Prostate gland (tissue), 2 donors: Measurements from ENCODE around the gene SCN5A.

Experiments
- CTCF ChIP-seq, 4 experiments: fragments of 200-600 bp in 2 of 4; fragments of 450-650 bp in 2 of 4; sonication (generic) in 2 of 4; IDR thresholded peaks; 1 replicate in 3 of 4; 2 replicates in 1 of 4; pipeline ENCODE4 v1.5.1; 2016 to 2019; ENCODE audit warnings: antibody characterized with exemption in 4 of 4, mild to moderate bottlenecking in 2 of 4, moderate library complexity in 2 of 4
- POLR2A ChIP-seq: fragments of 450-650 bp; IDR thresholded peaks from one replicate; pipeline ENCODE4 v1.6.1; 2016; ENCODE audit warnings: antibody characterized with exemption, mild to moderate bottlenecking

- TF ChIP-seq POLR2A (no peak), CTCF (IDR thresholded peaks at IDR 0.05) (no peak)
Measured at GRCh38 chr3:38553071-38553470, 96.4 kb downstream of the SCN5A start.
